IPS-18a (cell line): ENCODE measurements around the gene CNN1.

Source experiments
- H3K27ac ChIP-seq: one replicate; pipeline ENCODE4 v1.5.1; 2013; ENCODE audit warnings: low read length
- H3K27me3 ChIP-seq: one replicate; pipeline ENCODE4 v1.6.1; 2013; ENCODE audit warnings: mild to moderate bottlenecking, low read length; ENCODE audit not compliant: control insufficient read depth, insufficient read depth
- H3K36me3 ChIP-seq: one replicate; pipeline ENCODE4 v1.6.1; 2013; ENCODE audit warnings: low read depth, low read length; ENCODE audit not compliant: control insufficient read depth
- H3K4me1 ChIP-seq: one replicate; pipeline ENCODE4 v1.6.1; 2013; ENCODE audit warnings: low read depth, low read length; ENCODE audit not compliant: control insufficient read depth
- H3K4me3 ChIP-seq: one replicate; pipeline ENCODE4 v1.5.1; 2013; ENCODE audit warnings: low read length
- H3K9ac ChIP-seq: one replicate; pipeline ENCODE4 v1.6.1; 2013; ENCODE audit warnings: mild to moderate bottlenecking, low read length, moderate library complexity
- H3K9me3 ChIP-seq: one replicate; pipeline ENCODE4 v1.6.1; 2013; ENCODE audit warnings: low read depth, low read length; ENCODE audit not compliant: control insufficient read depth

Gene CNN1

GRCh38 chr19:11535792-11536595 lies 2.7 kb upstream of the CNN1 start:
- Histone ChIP-seq H3K27me3 (peaks cover 11% of the 10 kb centered on the region), H3K27ac (no peak overlapping the region), H3K4me1 (peaks cover 11% of the 10 kb centered on the region), H3K9ac (peak overlapping the region; percentile 65), H3K4me3 (peak overlapping the region; percentile 67), H3K36me3 (no peaks in the 10 kb centered on the region), H3K9me3 (no peaks in the 10 kb centered on the region)

GRCh38 chr19:11539495-11540365 lies 1.1 kb downstream of the CNN1 start:
- Histone ChIP-seq H3K4me3 (peak overlapping the region; percentile 51), H3K36me3 (no peaks in the 10 kb centered on the region), H3K27ac (no peak overlapping the region), H3K4me1 (peaks cover 11% of the 10 kb centered on the region), H3K9ac (peak overlapping the region; percentile 25), H3K27me3 (peaks cover 3% of the 10 kb centered on the region), H3K9me3 (no peaks in the 10 kb centered on the region)

DNA sequence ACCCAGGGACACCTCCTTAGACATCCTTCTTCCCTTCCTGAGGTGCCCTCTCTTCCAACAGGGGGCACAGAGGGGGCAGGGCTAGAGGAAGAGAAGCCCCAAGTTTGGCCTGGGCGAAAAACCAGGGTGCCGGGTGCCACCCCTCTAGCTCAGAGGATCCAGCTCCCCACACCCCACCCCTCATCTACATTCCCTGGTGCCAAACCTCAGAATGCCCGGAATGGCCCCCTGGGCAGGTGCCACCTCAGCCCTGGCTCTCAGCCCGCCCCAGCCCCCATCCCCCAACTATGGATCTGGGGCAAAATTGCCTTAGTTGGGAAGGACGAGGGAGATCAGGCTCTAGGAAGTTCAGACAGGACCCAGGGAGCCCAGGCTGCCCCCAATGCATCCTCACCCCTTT lies 2.0 kb downstream of the CNN1 start:
- Histone ChIP-seq H3K4me3 (peak overlapping the region; percentile 31), H3K27ac (no peak overlapping the region), H3K27me3 (no peaks in the 10 kb centered on the region), H3K36me3 (no peaks in the 10 kb centered on the region), H3K9me3 (no peaks in the 10 kb centered on the region), H3K4me1 (peaks cover 11% of the 10 kb centered on the region), H3K9ac (no peak overlapping the region)

GRCh38 chr19:11541238-11541637 lies 2.6 kb downstream of the CNN1 start:
- Histone ChIP-seq H3K36me3 (no peaks in the 10 kb centered on the region), H3K27ac (no peak overlapping the region), H3K9me3 (no peaks in the 10 kb centered on the region), H3K27me3 (no peaks in the 10 kb centered on the region), H3K4me3 (no peak overlapping the region), H3K4me1 (peaks cover 11% of the 10 kb centered on the region), H3K9ac (no peak overlapping the region)

DNA sequence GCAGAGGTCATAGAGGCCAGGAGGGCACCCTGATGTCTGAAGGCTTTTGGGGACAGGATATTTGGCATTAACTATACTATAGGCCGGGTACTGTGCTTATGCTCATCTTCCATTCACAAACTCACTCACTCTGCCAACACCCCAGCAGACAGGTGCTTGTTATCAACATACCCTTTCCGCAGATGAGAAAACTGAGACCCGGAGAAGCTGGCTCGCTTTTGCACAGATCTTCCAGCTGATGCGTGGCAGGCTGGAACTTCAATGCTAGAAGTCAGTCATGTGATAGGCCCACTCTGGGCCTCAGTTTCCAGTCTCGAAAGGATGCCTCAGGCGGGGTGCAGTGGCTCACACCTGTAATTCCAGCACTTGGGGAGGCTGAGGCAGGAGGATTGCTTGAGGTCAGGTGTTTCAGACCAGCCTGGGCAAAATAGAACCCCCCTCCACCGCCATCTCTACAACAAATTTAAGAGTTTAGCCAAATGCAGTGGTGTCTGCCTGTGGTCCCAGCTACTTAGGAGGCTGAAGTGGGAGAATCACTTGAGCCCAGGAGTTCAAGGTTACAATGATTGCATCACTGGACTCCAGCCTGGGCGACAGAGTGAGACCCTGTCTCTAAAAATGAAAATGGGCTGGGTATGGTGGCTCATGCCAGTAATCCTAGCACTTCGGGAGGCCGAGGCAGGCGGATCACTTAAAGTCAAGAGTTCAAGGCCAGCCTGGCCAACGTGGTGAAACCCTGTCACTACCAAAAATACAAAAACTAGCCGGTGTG lies 9.5 kb downstream of the CNN1 start:
- no peak overlapping the region for H3K27ac ChIP-seq
- H3K4me1 ChIP-seq = no peaks in the 10 kb centered on the region
- no peak overlapping the region for H3K9ac ChIP-seq
- no peaks in the 10 kb centered on the region for H3K9me3 ChIP-seq
- H3K4me3 ChIP-seq = no peak overlapping the region
- H3K36me3 ChIP-seq = peaks cover 4% of the 10 kb centered on the region
- no peaks in the 10 kb centered on the region for H3K27me3 ChIP-seq

- no peak overlapping the region for H3K4me3 ChIP-seq
- no peak overlapping the region for H3K9ac ChIP-seq
- no peaks in the 10 kb centered on the region for H3K27me3 ChIP-seq
- H3K36me3 ChIP-seq = peaks cover 9% of the 10 kb centered on the region
- no peak overlapping the region for H3K27ac ChIP-seq
- no peaks in the 10 kb centered on the region for H3K9me3 ChIP-seq
- H3K4me1 ChIP-seq = no peaks in the 10 kb centered on the region
These were observed 10.8 kb downstream of the CNN1 start for GRCh38 chr19:11549386-11549953.

GRCh38 chr19:11550265-11550664 lies 11.6 kb downstream of the CNN1 start:
- Histone ChIP-seq H3K9ac (no peak overlapping the region), H3K4me1 (no peaks in the 10 kb centered on the region), H3K27ac (no peak overlapping the region), H3K4me3 (no peak overlapping the region), H3K27me3 (no peaks in the 10 kb centered on the region), H3K9me3 (no peaks in the 10 kb centered on the region), H3K36me3 (peaks cover 11% of the 10 kb centered on the region)

DNA sequence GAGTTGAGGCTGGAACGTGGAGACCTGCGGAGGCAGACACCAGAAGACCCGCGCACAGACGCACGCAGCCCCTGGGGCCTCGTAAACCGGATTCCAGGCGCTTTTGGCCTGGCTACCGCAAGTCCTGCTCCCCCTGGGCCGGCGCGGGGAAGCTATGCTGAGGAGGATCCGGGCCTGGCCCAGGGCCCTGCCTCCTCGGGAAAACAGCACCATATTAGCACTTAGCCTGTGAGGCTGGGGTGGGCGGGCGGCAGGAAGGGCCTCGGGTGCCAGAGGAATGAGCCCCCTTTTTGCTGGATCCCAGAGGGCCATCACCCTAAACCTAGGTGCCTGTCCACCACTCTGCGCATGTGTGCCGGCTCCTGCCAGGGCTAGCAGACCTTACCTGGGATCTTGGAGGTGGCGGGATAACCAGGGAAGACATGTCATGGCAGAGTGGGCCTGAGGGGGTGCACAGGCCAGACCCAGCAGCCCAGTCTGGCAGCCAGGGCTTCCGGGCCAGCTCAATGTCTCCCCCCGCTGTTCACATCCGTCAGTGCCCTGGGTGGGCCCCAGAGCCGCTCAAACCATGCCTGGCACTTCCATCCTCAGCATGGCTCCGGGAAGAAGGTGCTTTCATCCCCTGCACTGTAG lies 13.1 kb downstream of the CNN1 start:
- no peaks in the 10 kb centered on the region for H3K4me1 ChIP-seq
- no peaks in the 10 kb centered on the region for H3K9me3 ChIP-seq
- no peak overlapping the region for H3K9ac ChIP-seq
- H3K4me3 ChIP-seq = no peak overlapping the region
- H3K27me3 ChIP-seq = no peaks in the 10 kb centered on the region
- H3K36me3 ChIP-seq = peaks cover 13% of the 10 kb centered on the region
- no peak overlapping the region for H3K27ac ChIP-seq

GRCh38 chr19:11552666-11553372 lies 14.2 kb downstream of the CNN1 start:
- Histone ChIP-seq H3K4me3 (no peak overlapping the region), H3K27ac (no peak overlapping the region), H3K27me3 (no peaks in the 10 kb centered on the region), H3K4me1 (no peaks in the 10 kb centered on the region), H3K9ac (no peak overlapping the region), H3K36me3 (peaks cover 13% of the 10 kb centered on the region), H3K9me3 (no peaks in the 10 kb centered on the region)

- H3K9me3 ChIP-seq = no peaks in the 10 kb centered on the region
- H3K9ac ChIP-seq = no peak overlapping the region
- H3K4me1 ChIP-seq = no peaks in the 10 kb centered on the region
- H3K4me3 ChIP-seq = no peak overlapping the region
- H3K27ac ChIP-seq = no peak overlapping the region
- no peaks in the 10 kb centered on the region for H3K27me3 ChIP-seq
- H3K36me3 ChIP-seq = peaks cover 13% of the 10 kb centered on the region
These were observed 15.5 kb downstream of the CNN1 start for GRCh38 chr19:11554160-11554559.
